Measurements from ENCODE around the gene GALNT14.

- TF ChIP-seq GATA2 (IDR thresholded peaks at IDR 0.05; ENCODE audit: low read depth, low read length) (no peak), GATA3 (IDR thresholded peaks at IDR 0.05; ENCODE audit: low read depth, low read length) (no peak)
These were observed 54.8 kb downstream of the GALNT14 start for GRCh38 chr2:31083234-31083993.
